Measurements from ENCODE around the gene PDPK1. TPM values are rescaled to one million over a fixed set of nuclear protein-coding genes. Genes with fewer than 3 reads are reported as not detected.
"Not testable (repeated sequence)": the region's sequence is repeated elsewhere in the genome, so short reads cannot be mapped to it uniquely, and the experiment has no call there.

The PDPK1 gene
- total and polyA plus RNA-seq, 5 experiments from 2014 or later, result 27.1 to 69.7 (median 44.7) TPM

GRCh38 chr16:2618964-2619363 lies 81.1 kb downstream of the PDPK1 start:
- H3K9me3 Mint-ChIP-seq, H3K27me3 Mint-ChIP-seq, DNase-seq, POLR2A ChIA-PET, H3K4me3 Mint-ChIP-seq, H3K36me3 Mint-ChIP-seq, H3K27ac Mint-ChIP-seq, H3K4me1 Mint-ChIP-seq, ATAC-seq: not testable (repeated sequence)

GRCh38 chr16:2619628-2620027 lies 81.8 kb downstream of the PDPK1 start:
- H3K4me3 Mint-ChIP-seq, H3K27ac Mint-ChIP-seq, H3K9me3 Mint-ChIP-seq, H3K4me1 Mint-ChIP-seq, H3K36me3 Mint-ChIP-seq, H3K27me3 Mint-ChIP-seq, POLR2A ChIA-PET: not testable (repeated sequence)
- ATAC-seq (peak; percentile 68 to 84), DNase-seq (peak in 2 of 10 donors; percentile 15 to 51)

GRCh38 chr16:2620870-2621269 lies 83.0 kb downstream of the PDPK1 start:
- DNase-seq, ATAC-seq, H3K36me3 Mint-ChIP-seq, H3K4me1 Mint-ChIP-seq, H3K27me3 Mint-ChIP-seq, H3K9me3 Mint-ChIP-seq, POLR2A ChIA-PET, H3K27ac Mint-ChIP-seq, H3K4me3 Mint-ChIP-seq: not testable (repeated sequence)

DNA sequence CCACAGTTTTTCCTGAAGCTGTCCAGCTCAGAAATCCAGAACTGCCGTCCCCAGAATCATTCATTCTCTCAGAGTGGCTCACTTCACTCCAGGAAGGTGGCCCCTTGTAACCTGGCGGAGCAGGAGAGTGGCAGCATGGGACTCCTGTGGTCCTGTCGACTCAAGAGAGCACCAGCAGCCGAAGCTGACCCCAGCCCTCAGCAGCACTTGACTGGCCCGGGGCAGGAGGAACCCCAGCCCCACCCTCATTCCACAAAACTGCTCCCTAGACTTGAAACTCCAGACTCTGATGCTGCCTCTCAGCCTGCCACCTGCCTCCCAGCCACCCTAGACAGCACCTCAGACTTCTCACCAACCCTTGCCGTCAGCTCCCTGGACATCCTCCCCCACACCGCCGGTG lies 83.6 kb downstream of the PDPK1 start:
- POLR2A ChIA-PET, H3K9me3 Mint-ChIP-seq, ATAC-seq: not testable (repeated sequence)

DNA sequence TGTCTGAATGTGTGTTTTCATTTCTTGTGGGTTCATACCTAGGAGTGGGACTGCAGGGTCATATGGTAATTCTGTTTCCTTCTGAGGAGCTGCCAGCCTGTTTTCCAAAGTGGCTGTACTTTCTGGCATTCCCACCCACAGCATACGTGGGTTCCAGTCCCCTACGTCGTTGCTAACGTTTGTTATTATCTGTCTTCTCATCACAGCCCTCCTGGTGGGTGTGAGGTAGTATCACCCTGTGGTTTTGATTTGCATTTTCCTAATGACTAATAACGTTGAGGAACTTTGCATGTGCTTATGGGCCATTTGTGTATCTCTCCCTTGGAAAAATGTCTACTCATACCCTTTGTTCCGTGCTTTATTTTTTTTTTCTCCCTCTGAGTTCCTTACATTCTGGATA lies 89.3 kb downstream of the PDPK1 start:
- H3K36me3 Mint-ChIP-seq, H3K27ac Mint-ChIP-seq, POLR2A ChIA-PET, H3K27me3 Mint-ChIP-seq, H3K4me3 Mint-ChIP-seq, H3K4me1 Mint-ChIP-seq, ATAC-seq, H3K9me3 Mint-ChIP-seq, DNase-seq: not testable (repeated sequence)

More for the DNA sequence above, 83.6 kb downstream of the PDPK1 start:
- not testable (repeated sequence) for H3K4me1 Mint-ChIP-seq, H3K4me3 Mint-ChIP-seq, H3K27me3 Mint-ChIP-seq, DNase-seq, H3K27ac Mint-ChIP-seq, H3K36me3 Mint-ChIP-seq

- ATAC-seq, H3K9me3 Mint-ChIP-seq, H3K27ac Mint-ChIP-seq, H3K4me1 Mint-ChIP-seq, H3K36me3 Mint-ChIP-seq, H3K4me3 Mint-ChIP-seq, H3K27me3 Mint-ChIP-seq, POLR2A ChIA-PET, DNase-seq: not testable (repeated sequence)
Measured at GRCh38 chr16:2631203-2631602, 93.4 kb downstream of the PDPK1 start.

DNA sequence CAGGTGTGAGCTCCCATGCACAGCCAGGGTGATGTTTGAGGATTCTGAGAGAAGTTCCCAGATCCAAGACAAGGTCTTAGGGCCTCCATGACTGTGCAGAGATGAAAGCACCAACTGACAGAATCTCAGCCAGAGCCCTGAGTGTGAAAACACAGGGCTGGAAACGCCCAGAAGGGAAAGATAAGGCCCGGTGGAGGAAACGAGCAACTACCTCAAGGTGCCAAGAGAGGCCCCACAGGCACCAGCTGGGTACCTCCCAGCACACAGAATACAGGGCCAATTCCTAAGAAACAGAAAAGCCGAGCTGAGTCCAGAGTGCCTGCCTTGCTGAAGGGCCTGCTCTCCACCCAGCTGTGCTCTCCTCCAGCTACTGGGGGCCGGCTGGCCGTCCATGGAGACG lies 94.5 kb downstream of the PDPK1 start:
- H3K4me3 Mint-ChIP-seq, H3K27ac Mint-ChIP-seq, DNase-seq, H3K4me1 Mint-ChIP-seq, H3K27me3 Mint-ChIP-seq, POLR2A ChIA-PET, H3K36me3 Mint-ChIP-seq, H3K9me3 Mint-ChIP-seq, ATAC-seq: not testable (repeated sequence)

- H3K27ac Mint-ChIP-seq, H3K27me3 Mint-ChIP-seq, H3K36me3 Mint-ChIP-seq, H3K4me1 Mint-ChIP-seq, H3K9me3 Mint-ChIP-seq, H3K4me3 Mint-ChIP-seq, POLR2A ChIA-PET: not testable (repeated sequence)
- ATAC-seq (peak; percentile 87 to 96), DNase-seq (peak in 5 of 10 donors; percentile 15 to 55 (median 38))
Measured at GRCh38 chr16:2639071-2639721, 101.4 kb downstream of the PDPK1 start.

- H3K4me3 Mint-ChIP-seq, H3K36me3 Mint-ChIP-seq, POLR2A ChIA-PET, H3K9me3 Mint-ChIP-seq, DNase-seq, H3K4me1 Mint-ChIP-seq, ATAC-seq, H3K27ac Mint-ChIP-seq, H3K27me3 Mint-ChIP-seq: not testable (repeated sequence)
Measured at GRCh38 chr16:2639722-2640072, 101.9 kb downstream of the PDPK1 start.

DNA sequence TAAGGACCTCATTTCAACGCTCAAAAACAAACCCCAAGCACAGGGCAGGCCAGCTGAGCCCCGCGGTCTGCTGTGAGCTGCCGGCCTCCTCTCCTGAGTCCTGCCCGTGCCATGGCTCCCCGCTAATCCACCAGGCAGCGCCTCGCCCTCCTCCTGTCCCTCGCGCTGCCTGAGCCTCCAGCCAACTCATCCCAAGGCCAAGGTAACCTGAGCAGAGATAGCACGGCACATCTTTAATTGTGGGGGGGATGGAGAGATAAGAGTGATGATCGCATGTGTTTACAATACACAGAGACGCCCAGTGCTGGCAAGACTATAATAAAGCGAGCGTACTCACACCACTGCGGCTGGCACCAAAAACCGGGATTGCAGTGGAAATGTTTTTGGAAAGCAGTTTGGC lies 104.7 kb downstream of the PDPK1 start:
- H3K4me1 Mint-ChIP-seq, DNase-seq, H3K27me3 Mint-ChIP-seq, POLR2A ChIA-PET, H3K4me3 Mint-ChIP-seq, H3K9me3 Mint-ChIP-seq, ATAC-seq, H3K27ac Mint-ChIP-seq, H3K36me3 Mint-ChIP-seq: not testable (repeated sequence)

- H3K36me3 Mint-ChIP-seq, H3K4me1 Mint-ChIP-seq, ATAC-seq, H3K4me3 Mint-ChIP-seq, H3K9me3 Mint-ChIP-seq, DNase-seq, H3K27ac Mint-ChIP-seq, H3K27me3 Mint-ChIP-seq, POLR2A ChIA-PET: not testable (repeated sequence)
Measured at GRCh38 chr16:2644754-2645453, 107.1 kb downstream of the PDPK1 start.

DNA sequence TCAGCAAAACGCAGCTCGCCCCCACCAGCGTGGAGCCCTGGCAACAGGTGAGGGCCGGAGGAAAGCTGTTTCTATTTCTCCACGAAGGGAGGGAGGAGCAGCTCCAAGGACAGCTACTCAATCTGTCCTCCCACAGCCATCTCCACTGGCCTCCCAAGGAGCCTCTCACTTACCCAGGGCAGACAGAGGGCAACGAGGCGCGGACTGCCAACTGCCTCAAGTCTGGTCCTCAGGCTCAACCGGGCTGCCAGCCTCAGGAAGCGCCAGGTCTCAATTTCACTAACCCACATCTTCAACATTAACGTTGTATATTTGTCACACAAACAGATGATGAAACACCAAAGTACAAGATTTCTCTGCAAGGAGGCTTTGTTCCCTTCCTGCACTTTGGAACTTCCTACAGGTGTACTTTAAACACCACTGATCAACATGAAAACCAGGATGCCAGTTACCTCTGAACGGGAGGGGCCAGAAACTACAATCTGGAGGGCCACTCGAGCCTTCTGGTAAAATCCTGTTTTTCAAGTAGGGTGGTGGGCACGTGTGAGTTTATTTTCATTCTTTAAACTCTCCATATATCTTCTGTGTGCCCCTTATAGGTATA lies 113.5 kb downstream of the PDPK1 start:
- H3K27ac Mint-ChIP-seq, H3K27me3 Mint-ChIP-seq, H3K4me3 Mint-ChIP-seq, H3K9me3 Mint-ChIP-seq, POLR2A ChIA-PET, H3K36me3 Mint-ChIP-seq, DNase-seq, H3K4me1 Mint-ChIP-seq, ATAC-seq: not testable (repeated sequence)

All from naive thymus-derived CD8-positive, alpha-beta T cell (primary cell).